Activated naive CD4-positive, alpha-beta T cell (primary cell): Measurements from ENCODE around the gene ASB10.

Experiments used
- DNase-seq, 4 experiments: peaks; one replicate each; lab custom pipeline; 2025; lab: John Stamatoyannopoulos, UW

The ASB10 gene

GRCh38 chr7:151210087-151210854 lies 23.2 kb upstream of the ASB10 start, which contains the start of gene H2BK1:
H2BK1 (minus strand) TSS chr7:151210488; CDS start chr7:151210318, 170 bp downstream.
- no peak for DNase-seq

DNA sequence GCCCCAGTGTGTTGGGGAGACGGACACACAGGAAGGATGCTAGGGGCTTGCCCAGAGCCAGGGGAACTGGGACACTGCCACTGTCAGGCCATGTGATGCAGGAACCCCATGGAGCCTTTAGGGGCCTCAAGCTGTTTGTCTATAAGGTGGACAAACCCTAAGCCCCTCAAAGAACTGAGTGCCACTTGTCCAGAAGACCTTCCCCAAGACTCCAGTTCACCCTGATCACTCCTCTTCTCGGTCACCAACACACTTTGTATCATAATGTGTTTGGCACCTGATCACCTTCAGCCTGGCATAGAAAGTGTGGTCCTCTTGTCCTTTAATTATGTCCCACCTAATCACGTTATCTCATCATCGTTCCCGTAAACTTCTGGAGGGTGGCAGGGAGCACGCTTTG lies 22.5 kb upstream of the ASB10 start:
- no peak for DNase-seq

DNA sequence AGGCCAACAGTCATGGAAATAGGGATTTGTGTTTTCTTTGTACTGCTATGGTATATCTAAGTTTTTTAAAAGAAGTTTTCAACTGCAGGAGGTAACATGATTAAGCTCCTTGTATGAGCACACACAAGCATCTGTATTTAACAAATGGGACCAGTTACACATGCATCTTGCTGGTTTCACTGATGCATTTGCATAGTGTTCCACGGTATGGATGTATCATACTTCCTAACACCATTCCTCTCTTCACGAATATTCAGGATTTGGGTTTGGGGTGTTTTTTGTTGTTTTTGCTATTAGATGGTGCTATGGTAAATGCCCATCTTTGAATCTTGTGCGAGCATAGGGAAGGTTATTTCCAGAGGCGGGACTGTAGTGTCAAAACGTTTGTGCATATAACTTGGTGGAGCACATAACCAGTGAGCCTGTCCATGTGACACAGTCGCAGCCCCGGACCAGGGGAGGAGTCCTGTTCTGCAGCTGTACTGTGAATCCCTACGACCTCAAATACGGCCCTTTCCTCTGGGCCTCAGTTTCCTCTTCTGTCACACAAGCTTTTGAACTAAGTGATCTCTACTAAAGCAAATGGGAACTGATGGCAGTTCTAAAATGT lies 21.3 kb upstream of the ASB10 start:
- DNase-seq: no peak

GRCh38 chr7:151207804-151208203 lies 20.8 kb upstream of the ASB10 start:
- no peak for DNase-seq

- no peak for DNase-seq
Measured at GRCh38 chr7:151207315-151207714, 20.3 kb upstream of the ASB10 start.

GRCh38 chr7:151206914-151207313 lies 19.9 kb upstream of the ASB10 start:
- DNase-seq: no peak

DNA sequence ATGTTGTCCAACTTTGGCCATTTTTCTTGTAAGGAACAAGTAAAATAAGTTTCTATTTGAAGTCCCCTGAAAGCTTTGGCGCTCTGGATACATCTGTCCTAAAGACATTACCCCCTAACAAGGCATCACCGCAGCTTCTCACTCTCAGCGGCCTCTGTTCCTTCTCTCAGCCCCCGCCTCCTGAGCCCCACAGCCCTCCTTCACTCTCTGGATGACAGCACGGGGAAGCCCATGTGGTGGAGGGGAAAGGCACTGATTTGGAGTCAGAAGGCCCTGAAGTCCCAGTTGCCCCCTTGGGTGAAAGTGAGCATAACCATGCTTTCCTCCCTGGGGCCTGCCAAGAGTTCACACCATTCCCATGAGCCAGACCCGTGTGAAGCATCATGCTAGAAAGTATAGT lies 18.7 kb upstream of the ASB10 start:
- no peak for DNase-seq

DNA sequence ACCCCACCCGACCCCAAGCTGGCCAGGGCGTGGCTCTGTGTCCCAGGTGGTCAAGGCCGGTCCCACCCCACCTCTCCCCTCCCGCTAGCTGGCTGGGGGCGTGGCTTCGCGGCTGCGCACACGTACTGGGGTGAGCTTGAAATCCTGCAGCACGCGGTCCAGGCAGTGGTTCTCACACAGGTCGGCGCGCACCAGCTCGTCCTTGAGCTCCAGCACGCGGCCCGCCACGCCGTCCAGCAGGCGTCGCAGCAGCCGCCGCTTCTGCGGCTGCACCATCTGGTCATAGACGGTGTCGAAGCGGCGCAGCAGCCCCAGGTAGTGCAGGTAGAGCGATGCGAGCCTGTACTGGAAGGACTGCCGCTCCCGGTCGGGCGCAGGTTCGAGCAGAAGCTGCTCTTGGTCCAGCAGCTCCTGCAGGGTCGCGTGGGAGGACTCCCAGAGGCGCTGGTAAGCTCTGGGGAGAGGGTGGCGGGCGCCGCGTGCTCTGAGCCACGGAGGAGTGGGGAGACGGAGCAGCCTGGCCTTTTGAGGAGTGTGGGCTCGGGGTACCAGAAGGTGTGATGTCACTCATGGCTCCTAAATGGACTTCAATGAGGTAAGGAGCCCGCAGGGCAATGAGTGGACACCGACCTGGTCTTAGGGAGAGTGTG lies 17.5 kb upstream of the ASB10 start:
- no peak for DNase-seq

DNA sequence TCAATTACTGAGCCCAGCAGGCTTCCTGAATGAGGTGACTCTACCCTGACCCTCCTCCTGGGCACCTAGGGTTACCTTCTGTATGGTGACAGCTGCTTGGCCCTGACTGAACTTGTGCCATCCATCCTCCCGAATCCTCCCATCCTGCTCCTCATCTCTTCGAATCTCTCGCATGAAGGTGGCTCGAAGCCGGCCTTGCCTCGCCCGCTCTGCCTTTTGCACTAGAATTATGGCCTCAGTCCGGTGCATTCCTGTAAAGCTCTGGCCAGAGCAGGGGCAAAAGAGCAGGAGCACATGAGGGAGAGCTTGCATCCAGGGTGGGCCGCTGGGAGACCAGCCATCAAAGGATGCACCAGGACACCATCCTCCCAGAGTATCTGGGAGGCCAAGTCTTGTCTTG lies 15.8 kb upstream of the ASB10 start:
- DNase-seq: no peak

- DNase-seq: no peak
Measured at GRCh38 chr7:151201751-151202150, 14.7 kb upstream of the ASB10 start.

DNA sequence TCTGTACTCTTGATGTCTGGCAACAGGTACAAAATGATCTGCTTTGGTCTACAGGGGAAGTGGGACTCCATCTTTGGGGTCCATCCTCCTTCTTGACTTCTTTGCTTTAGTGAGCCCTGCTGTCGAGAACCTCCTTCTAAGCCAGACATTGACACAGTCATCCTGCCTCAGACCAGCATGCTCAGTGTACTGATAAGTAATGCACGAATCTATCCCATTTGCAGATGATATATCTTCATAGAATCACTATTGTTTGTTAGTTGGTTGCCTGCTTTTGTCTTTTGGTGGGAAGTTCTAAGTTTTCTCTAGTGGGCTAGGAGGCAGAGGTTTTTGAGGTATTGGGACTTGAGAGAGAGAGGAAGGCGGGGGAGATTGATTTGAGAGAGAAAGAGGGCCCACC lies 14.3 kb upstream of the ASB10 start:
- DNase-seq: no peak

- DNase-seq: no peak
Measured at GRCh38 chr7:151198945-151199848, 12.1 kb upstream of the ASB10 start.

GRCh38 chr7:151197932-151198331 lies 10.9 kb upstream of the ASB10 start:
- no peak for DNase-seq

DNA sequence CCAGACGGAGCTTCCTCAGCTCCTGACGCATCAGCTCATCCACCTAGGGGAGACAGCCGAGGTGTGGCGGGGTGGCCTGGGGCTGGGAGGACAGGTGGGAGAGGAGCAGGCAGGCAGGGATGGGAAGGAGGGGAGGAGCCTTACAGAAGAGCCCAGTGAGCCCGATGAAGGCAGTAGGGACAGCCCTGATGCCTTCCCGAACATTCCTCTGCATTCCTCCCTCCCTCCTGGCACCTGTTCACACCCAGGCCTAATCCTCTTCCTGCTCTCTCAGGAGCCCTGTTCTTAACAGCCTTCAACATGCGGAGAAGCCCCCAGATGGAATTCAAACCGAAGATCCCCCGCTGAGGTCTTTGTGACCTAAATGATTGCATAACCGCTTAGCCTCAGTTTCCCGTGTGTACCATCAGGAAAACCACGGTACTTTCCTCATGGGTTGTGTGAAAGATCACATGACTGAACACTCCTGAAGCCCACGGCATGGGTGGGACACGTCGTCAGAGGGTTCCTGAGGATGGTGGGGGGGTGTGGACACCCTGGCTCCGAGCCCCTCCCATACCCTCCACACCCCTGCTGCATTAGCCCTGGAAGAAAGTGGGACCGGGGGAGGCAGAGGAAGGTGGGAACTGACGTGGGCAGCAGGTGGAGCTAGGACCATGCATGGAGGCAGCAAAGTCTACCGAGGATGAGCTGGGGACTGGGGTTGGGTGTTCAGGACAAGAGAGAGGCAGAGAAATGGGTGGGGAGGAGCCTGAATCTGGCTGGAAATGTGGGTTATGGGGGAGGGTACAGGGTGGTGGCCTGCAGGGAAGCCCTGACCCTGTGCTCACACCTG lies 8.8 kb upstream of the ASB10 start:
- no peak for DNase-seq

GRCh38 chr7:151194188-151194587 lies 7.1 kb upstream of the ASB10 start:
- DNase-seq: no peak

DNA sequence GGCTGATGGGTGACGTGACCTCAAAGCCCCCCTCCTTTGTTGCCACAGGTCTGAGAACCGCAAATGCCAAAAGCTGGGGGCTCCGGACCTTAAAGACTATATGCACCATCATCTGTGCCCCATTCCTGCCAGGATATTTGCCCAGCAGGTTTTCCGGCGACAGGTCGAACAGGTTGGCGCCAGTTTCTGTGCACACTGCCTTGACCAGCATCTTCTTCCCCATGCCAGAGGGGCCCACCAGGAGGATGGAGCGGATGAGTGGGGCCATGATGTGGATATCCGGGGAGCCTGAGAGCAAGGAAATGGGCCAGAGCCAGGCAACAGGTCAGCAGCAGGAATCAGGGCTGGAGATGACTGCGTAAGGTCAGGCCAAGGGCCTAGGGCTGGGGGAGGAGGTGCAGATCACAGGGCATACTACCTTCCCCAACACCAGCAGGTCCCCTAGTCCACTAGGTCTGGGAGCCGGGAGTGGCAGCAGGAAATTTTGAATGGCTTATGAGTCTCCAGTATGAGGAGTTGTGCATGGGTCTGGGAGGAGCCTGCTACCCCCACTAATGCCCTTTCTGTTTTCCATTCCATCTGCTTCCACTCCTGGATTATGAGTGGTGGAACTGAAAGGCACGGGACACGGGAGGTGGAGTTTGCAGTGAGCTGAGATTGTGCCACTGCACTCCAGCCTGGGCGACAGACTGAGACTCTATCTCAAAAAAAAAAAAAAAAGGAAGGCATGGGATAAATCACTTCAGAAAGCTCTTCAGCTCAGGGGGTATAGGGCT lies 6.3 kb upstream of the ASB10 start:
- DNase-seq: no peak

- no peak for DNase-seq
Measured at GRCh38 chr7:151192002-151192539, 5.0 kb upstream of the ASB10 start.

- no peak for DNase-seq
Measured at GRCh38 chr7:151191544-151191943, 4.5 kb upstream of the ASB10 start.

DNA sequence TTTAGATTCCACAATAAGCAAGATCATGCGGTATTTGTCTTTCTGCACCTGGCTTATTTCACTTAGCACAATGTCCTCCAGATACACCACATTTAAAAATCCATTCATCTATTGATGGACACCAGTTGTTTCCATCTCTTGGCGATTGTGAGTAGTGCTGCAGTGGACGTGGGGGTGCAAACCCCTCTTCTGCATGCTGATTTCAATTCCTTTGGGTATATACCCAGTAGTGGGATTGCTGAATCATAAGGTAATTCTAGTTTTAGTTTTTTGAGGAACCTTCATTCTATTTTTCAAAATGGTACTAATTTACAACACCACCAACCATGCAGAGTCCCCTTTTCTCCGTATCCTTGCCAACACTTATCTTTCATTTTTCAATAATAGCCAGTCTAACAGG lies 2.0 kb upstream of the ASB10 start:
- no peak for DNase-seq

GRCh38 chr7:151188252-151188542 lies 1.1 kb upstream of the ASB10 start:
- no peak for DNase-seq
